ENCODE data around the gene ERCC2.

The ERCC2 gene

GRCh38 chr19:45401815-45402214, 31.4 kb upstream of the ERCC2 start:
- no peak for DNase-seq (ENCODE audit: low spot score)

- DNase-seq (ENCODE audit: low spot score): no peak
These were observed 29.8 kb upstream of the ERCC2 start for GRCh38 chr19:45400192-45400591.

GRCh38 chr19:45395821-45396617, 25.6 kb upstream of the ERCC2 start:
- DNase-seq (ENCODE audit: low spot score): no peak

GRCh38 chr19:45391871-45392665, 21.7 kb upstream of the ERCC2 start:
- DNase-seq (ENCODE audit: low spot score): no peak

GRCh38 chr19:45391346-45391745, 21.0 kb upstream of the ERCC2 start:
- DNase-seq (ENCODE audit: low spot score): no peak

- no peak for DNase-seq (ENCODE audit: low spot score)
These were observed 15.2 kb upstream of the ERCC2 start for GRCh38 chr19:45385392-45386221.

GRCh38 chr19:45382426-45382825, 12.1 kb upstream of the ERCC2 start:
- DNase-seq (ENCODE audit: low spot score): no peak

GRCh38 chr19:45380107-45380506, 9.7 kb upstream of the ERCC2 start:
- no peak for DNase-seq (ENCODE audit: low spot score)

GRCh38 chr19:45376045-45376724, 5.8 kb upstream of the ERCC2 start:
- DNase-seq (ENCODE audit: low spot score): no peak

- DNase-seq (ENCODE audit: low spot score): no peak
These were observed 1.5 kb downstream of the ERCC2 start for GRCh38 chr19:45368737-45369340.

- DNase-seq (ENCODE audit: low spot score): no peak
These were observed 2.2 kb downstream of the ERCC2 start for GRCh38 chr19:45368127-45368526.

GRCh38 chr19:45364696-45365095, 5.7 kb downstream of the ERCC2 start:
- DNase-seq (ENCODE audit: low spot score): no peak

- DNase-seq (ENCODE audit: low spot score): no peak
These were observed 6.4 kb downstream of the ERCC2 start for GRCh38 chr19:45363861-45364459.

- DNase-seq (ENCODE audit: low spot score): no peak
These were observed 8.1 kb downstream of the ERCC2 start for GRCh38 chr19:45362291-45362690.

GRCh38 chr19:45361608-45362007, 8.8 kb downstream of the ERCC2 start:
- DNase-seq (ENCODE audit: low spot score): no peak

- no peak for DNase-seq (ENCODE audit: low spot score)
These were observed 12.1 kb downstream of the ERCC2 start for GRCh38 chr19:45358213-45358792.

- no peak for DNase-seq (ENCODE audit: low spot score)
These were observed 13.0 kb downstream of the ERCC2 start for GRCh38 chr19:45357445-45357783.

- no peak for DNase-seq (ENCODE audit: low spot score)
These were observed 13.5 kb downstream of the ERCC2 start for GRCh38 chr19:45356760-45357444.

- no peak for DNase-seq (ENCODE audit: low spot score)
These were observed 14.5 kb downstream of the ERCC2 start for GRCh38 chr19:45355910-45356309.

GRCh38 chr19:45355402-45355801, 15.0 kb downstream of the ERCC2 start:
- no peak for DNase-seq (ENCODE audit: low spot score)
